Pons (tissue), 1 donor: ENCODE measurements around the gene PCSK2.
A peak's percentile ranks its signal among the peaks of the same experiment; 100 is the strongest.

Source experiments
- DNase-seq: peaks from one replicate; pipeline ENCODE4 v3.0.0-alpha.2; 2016; ENCODE audit warnings: low spot score

PCSK2 gene

DNA sequence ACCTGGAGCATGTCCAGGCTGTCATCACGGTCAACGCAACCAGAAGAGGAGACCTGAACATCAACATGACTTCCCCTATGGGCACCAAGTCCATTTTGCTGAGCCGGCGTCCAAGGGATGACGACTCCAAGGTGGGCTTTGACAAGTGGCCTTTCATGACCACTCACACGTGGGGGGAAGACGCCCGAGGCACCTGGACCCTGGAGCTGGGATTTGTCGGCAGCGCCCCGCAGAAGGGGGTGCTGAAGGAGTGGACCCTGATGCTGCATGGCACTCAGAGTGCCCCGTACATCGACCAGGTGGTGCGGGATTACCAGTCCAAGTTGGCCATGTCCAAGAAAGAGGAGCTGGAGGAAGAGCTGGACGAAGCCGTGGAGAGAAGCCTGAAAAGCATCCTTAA is 254.8 kb downstream of the PCSK2 start:
- no peak for DNase-seq

- DNase-seq, result no peak
These were observed 255.7 kb downstream of the PCSK2 start for GRCh38 chr20:17482536-17482935.

- no peak for DNase-seq
These were observed 258.2 kb downstream of the PCSK2 start for GRCh38 chr20:17485017-17485416.

GRCh38 chr20:17488916-17489600 is 262.2 kb downstream of the PCSK2 start:
- DNase-seq, result no peak

DNA sequence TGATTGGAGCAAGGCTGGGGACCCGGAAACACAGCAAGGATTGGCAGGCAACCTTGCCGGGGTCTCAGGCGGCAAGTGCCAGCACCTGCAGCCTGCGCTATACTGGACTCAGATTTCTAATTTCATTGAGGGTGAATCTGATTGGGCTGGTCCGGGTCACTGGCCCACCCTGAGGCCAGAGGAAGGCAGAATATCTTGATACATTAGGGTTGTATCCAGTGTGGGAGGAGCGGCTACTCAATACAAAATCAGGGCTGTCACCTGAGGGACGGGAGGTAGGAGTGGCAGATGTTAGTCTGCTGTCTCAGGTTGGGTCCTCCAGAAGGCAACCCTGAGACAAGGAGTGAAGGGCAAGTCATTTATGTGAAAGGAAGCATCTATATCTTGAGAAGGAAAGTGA is 263.7 kb downstream of the PCSK2 start:
- no peak for DNase-seq

- DNase-seq, result no peak
These were observed 264.2 kb downstream of the PCSK2 start for GRCh38 chr20:17491041-17491440.

GRCh38 chr20:17491488-17491887 is 264.6 kb downstream of the PCSK2 start:
- no peak for DNase-seq

- DNase-seq, result no peak
These were observed 266.3 kb downstream of the PCSK2 start for GRCh38 chr20:17493173-17493572.

- no peak for DNase-seq
These were observed 267.4 kb downstream of the PCSK2 start for GRCh38 chr20:17494201-17494600.

GRCh38 chr20:17495826-17496225 is 269.0 kb downstream of the PCSK2 start:
- DNase-seq, result no peak

- no peak for DNase-seq
These were observed 271.2 kb downstream of the PCSK2 start for GRCh38 chr20:17497821-17498580.

GRCh38 chr20:17498641-17499040 is 271.8 kb downstream of the PCSK2 start:
- DNase-seq, result no peak

GRCh38 chr20:17499041-17499440 is 272.2 kb downstream of the PCSK2 start:
- no peak for DNase-seq

DNA sequence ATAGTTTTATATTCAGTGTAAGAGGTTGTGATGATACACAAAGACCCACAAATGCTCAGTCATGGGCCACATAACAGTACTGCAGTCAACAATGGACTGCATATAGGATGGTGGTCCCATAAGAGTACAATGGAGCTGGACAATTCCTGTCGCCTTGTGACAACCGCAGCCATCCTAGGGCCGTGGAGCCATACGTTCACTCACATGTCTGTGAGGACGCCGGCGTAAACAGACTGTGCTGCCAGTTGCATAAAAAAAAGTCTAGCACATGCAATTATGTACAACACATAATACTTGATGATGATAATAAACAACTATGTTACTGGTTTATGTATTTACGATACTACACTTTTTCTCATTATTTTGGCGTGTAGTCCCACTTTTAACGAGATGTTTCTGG is 273.4 kb downstream of the PCSK2 start:
- no peak for DNase-seq

DNA sequence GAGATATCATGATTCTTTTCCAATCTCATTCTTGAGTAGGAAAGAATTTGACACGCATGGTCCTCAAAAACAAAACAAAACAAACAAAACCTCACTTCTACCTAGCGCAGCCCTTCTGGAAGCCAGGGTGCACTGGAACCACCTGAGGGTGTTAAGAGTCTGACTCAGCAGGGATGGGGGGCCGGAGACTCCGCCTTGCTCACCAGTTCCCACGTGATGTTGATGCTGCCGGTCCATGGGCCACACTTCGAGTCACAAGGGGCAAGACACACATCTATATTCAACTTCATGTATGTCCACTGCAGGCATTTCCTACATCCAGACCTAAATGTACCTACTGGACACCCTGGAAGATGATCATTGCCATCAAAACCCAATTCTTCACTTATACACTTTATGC is 274.0 kb downstream of the PCSK2 start:
- DNase-seq, result no peak

DNA sequence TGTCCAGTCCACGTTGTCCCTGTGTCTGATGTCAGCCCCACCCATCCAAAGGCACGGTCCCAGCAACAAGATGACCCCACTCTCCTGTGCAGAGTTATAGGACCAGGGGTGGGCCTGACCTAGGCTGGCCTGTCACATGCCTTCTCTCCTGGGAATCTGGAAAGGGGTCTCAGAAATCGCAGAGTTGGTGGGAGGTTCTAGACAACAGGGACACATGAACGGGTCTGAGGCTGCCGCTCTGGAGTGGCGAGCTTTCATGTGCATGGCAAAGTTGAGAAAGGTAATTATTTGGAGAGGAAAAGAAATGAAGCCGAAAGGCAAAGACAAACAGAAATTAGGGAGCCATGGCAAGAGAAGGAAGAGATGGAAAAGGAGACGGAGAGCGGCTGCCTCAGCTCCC is 274.9 kb downstream of the PCSK2 start:
- DNase-seq, result no peak

DNA sequence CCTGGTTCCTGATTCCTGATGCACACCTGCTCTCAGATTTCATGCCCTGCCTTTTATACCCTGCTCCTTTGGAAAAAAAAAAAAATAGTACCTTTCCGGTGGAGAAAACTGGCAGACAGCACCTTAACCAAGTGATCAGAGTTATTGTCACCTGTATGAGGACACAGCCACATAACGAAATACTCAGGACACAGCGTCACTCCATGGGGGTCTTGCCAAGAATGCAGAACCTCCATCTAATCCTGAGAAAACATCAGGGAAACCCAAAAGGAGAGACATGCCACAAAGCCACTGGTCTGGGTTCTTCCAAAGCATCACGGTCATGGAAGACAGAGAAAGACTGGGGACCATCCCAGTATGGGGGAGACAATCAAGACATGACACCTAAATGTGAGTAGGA is 275.3 kb downstream of the PCSK2 start:
- DNase-seq, result no peak

DNA sequence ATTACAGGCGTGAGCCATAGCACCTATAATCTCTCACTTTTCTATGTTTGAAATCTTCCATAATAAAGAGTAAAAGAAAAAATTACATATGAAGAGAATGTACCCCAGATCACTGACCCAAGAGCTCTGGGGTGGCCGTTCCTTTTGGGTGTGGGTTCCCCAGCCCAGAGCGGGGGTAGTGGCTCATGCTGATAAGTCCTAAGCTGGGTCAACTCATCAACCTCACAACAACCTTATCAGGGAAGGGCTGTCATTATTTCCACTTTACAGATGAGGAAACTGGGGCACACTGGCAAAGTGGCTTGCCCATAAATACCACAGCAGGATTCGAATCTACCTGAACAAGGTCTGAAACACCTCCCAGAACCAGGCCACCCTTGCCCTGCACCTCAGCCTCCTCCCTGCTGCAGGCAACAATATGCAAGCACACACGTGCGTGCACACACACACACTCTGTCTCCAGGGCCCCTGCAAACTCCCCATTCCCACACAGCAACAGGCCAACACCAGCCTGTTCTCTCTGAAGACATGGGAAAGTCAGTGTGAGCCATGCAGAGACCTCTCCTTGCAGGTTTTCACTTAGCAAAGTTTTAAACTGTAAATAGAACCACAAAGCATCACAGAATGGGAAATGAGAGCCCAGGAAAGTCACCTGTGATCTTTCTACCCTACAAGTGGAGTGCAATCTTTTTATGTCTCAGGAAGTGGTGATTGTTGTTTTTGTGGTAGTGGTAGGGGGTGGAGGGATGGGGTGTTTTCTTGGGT is 276.6 kb downstream of the PCSK2 start:
- DNase-seq, result no peak

DNA sequence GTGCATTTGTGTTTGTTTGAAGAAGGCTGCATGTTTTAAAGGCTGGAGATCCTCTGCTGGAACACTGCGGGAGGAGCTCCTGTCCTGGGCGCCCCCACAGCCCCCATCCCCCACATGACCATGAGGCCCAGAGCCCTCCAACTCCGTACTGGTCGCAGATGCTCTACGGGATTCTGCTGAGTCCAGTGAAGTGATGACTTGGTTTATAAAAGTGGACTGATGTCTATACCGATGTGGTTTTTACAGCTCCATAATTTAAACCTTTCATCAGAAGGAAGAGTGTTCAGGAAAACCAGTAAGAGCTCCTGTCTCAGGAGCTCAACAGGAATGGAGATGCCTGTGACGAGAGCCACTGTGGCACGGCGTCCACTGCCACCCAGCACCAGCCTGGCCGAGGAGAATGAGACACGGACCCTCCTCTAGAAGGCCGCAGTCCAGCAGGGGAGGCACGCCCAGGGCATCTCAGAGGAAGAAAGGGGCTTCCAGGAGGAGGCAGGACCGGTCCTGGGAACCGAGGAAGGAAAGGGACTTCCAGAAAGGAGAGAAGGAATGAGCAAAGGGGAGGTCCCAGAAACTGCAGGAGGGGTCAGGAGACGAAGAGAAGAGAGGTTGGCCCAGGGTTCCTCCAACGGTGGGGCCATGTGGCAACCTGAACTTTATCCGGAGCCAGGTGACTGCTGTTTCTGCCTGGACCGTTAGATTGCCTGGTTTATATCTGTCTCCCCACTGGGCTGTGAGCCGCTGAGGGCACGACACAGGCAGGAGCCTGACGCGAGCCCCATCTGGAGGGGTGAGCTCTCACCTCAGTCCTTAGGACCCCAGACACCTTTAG is 277.4 kb downstream of the PCSK2 start:
- DNase-seq, result no peak

- peak; percentile 79 for DNase-seq
These were observed 278.2 kb downstream of the PCSK2 start for GRCh38 chr20:17504898-17505635.
